ENCODE results near the gene NAT8L. TPM values are rescaled to one million over a fixed set of nuclear protein-coding genes. Genes with fewer than 3 reads are reported as not detected.

NAT8L gene
- total and polyA plus RNA-seq, 2 donors (not counting 3 experiments of a cell fraction or from before 2014, with no cell fraction given), result 0.10 to 0.11 TPM

GRCh38 chr4:2042947-2043395 is 16.2 kb upstream of the NAT8L start:
- DNase-seq (ENCODE audit: low read depth, low spot score) (no peak), FAIRE-seq (no peak)
- H3K9ac ChIP-seq (replicated peaks; ENCODE audit: extremely low read depth, insufficient read depth, low read length), result no peak overlapping the region
- H3K36me3 ChIP-seq (ENCODE audit: control insufficient read depth in 2 of 2, extremely low read depth in 1 of 2, insufficient read depth in 2 of 2, low read length in 2 of 2), result no peaks in the 10 kb centered on the region
- peaks cover 6 to 9% of the 10 kb centered on the region in 2 experiments for H3K27me3 ChIP-seq (ENCODE audit: control insufficient read depth in 2 of 2, insufficient read depth in 2 of 2, low read length in 2 of 2)
- TF ChIP-seq EZH2 (IDR thresholded peaks at IDR 0.05; ENCODE audit: borderline replicate concordance, low read depth, low read length, severe bottlenecking) (no peak), POLR2A (IDR thresholded peaks at IDR 0.05; ENCODE audit: low read depth, low read length) (no peak), POLR2AphosphoS5 (IDR thresholded peaks at IDR 0.05; ENCODE audit: insufficient read depth, low read depth, low read length) (no peak), JUN (IDR thresholded peaks at IDR 0.05; ENCODE audit: borderline replicate concordance, insufficient read depth, insufficient read length, low read depth) (no peak), MYC (IDR thresholded peaks at IDR 0.05; ENCODE audit: low read depth, low read length) (no peak), GATA2 (IDR thresholded peaks at IDR 0.05; ENCODE audit: insufficient read depth, insufficient read length, low read depth, low read length) (no peak), FOS (IDR thresholded peaks at IDR 0.05; ENCODE audit: borderline replicate concordance, insufficient read depth, low read length) (no peak)
- TF ChIP-seq, protein P1, sequence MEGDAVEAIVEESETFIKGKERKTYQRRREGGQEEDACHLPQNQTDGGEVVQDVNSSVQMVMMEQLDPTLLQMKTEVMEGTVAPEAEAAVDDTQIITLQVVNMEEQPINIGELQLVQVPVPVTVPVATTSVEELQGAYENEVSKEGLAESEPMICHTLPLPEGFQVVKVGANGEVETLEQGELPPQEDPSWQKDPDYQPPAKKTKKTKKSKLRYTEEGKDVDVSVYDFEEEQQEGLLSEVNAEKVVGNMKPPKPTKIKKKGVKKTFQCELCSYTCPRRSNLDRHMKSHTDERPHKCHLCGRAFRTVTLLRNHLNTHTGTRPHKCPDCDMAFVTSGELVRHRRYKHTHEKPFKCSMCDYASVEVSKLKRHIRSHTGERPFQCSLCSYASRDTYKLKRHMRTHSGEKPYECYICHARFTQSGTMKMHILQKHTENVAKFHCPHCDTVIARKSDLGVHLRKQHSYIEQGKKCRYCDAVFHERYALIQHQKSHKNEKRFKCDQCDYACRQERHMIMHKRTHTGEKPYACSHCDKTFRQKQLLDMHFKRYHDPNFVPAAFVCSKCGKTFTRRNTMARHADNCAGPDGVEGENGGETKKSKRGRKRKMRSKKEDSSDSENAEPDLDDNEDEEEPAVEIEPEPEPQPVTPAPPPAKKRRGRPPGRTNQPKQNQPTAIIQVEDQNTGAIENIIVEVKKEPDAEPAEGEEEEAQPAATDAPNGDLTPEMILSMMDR (IDR thresholded peaks at IDR 0.05; ENCODE audit: extremely low read depth in 1 of 2, insufficient read depth in 1 of 2, low read depth in 1 of 2, low read length in 2 of 2), result no peak
- TF ChIP-seq, protein P2, sequence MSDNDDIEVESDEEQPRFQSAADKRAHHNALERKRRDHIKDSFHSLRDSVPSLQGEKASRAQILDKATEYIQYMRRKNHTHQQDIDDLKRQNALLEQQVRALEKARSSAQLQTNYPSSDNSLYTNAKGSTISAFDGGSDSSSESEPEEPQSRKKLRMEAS (IDR thresholded peaks at IDR 0.05; ENCODE audit: insufficient read depth, insufficient read length), result no peak
- no peaks in the 10 kb centered on the region for H3K9me1 ChIP-seq (replicated peaks; ENCODE audit: control insufficient read depth, extremely low read depth, insufficient read depth, low read length)
- dilution Hi-C loops (cut with MboI; ENCODE audit: extremely low pct_ligation_motif_present, low sequenced_read_pairs) (no loop called here), intact Hi-C loops (cut with micrococcal nuclease) (no loop called here)
- peak overlapping the region in 1 of 3 experiments; percentile 93 for H3K4me3 ChIP-seq (replicated peaks in 1 of 3; ENCODE audit: insufficient read depth in 1 of 3, low read depth in 1 of 3, low read length in 3 of 3)
- no peaks in the 10 kb centered on the region for H3K79me2 ChIP-seq (ENCODE audit: control insufficient read depth, insufficient read depth, low read length)
- H3K4me2 ChIP-seq (ENCODE audit: insufficient read depth, low read length), result no peak overlapping the region
- H3K4me1 ChIP-seq (ENCODE audit: control insufficient read depth, extremely low read depth, insufficient read depth, low read length), result no peaks in the 10 kb centered on the region
- no peaks in the 10 kb centered on the region for H4K20me1 ChIP-seq (replicated peaks; ENCODE audit: control insufficient read depth, extremely low read depth, insufficient read depth, low read length)
- POLR2A ChIA-PET, result no interaction called here
- no peak overlapping the region for H2AFZ ChIP-seq (ENCODE audit: low read depth, low read length)
- BruUV-seq (replicated peaks), result no TSS peak
- H3K27ac ChIP-seq (ENCODE audit: insufficient read depth, low read depth, low read length), result no peak overlapping the region
- H3K9me3 ChIP-seq (replicated peaks; ENCODE audit: control insufficient read depth, insufficient read depth, low read length), result no peaks in the 10 kb centered on the region
- CTCF ChIA-PET, result no interaction called here

Data from endothelial cell of umbilical vein (primary cell).